ENCODE data around the gene NUTM2D. TPM values are rescaled to one million over a fixed set of nuclear protein-coding genes. Genes with fewer than 3 reads are reported as not detected.
"Not testable (repeated sequence)": the region's sequence is repeated elsewhere in the genome, so short reads cannot be mapped to it uniquely, and the experiment has no call there.

The NUTM2D gene
- polyA plus RNA-seq, 1 donor (not counting 4 experiments of a cell fraction or from before 2014, with no cell fraction given), result 2.5 TPM

DNA sequence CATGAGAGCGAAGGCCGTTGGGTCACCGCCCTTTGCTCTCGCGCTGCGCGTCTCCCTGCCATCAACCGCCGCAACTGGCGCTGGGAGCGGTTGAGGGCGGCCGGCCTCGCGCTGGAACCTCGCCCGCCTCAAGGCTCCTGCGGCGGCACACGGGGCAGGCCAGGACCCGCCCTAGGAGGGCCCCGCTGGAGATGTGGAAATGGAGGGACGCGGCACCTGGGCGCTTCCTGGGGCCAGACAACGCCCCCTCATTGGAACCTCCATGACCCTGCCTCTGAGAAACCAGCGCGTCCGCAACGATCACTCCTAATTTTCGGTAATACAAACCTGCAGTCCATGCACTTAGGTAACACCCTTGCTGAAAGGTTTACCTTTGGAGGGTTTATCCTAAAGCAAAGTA lies 2.4 kb upstream of the NUTM2D start:
- H3K79me2 ChIP-seq (ENCODE audit: control insufficient read depth, insufficient read depth, low read length); DNase-seq (ENCODE audit: low read depth, low spot score); H3K27ac ChIP-seq (ENCODE audit: control insufficient read depth, insufficient read depth, low read length); H3K27me3 ChIP-seq (ENCODE audit: control insufficient read depth, extremely low read depth, insufficient read depth, low read length); H3K4me1 ChIP-seq (ENCODE audit: control insufficient read depth, extremely low read depth, insufficient read depth, low read length); H3K4me3 ChIP-seq (ENCODE audit: control insufficient read depth in 2 of 3, extremely low read depth in 1 of 3, insufficient read depth in 2 of 3, low read depth in 1 of 3, low read length in 3 of 3); dilution Hi-C loops (cut with MboI; ENCODE audit: extremely low pct_ligation_motif_present, low sequenced_read_pairs); H4K20me1 ChIP-seq (ENCODE audit: control insufficient read depth, extremely low read depth, insufficient read depth, low read length); FAIRE-seq; H3K9me1 ChIP-seq (ENCODE audit: control insufficient read depth, extremely low read depth, insufficient read depth, low read length); H3K9ac ChIP-seq (ENCODE audit: control insufficient read depth, extremely low read depth, insufficient read depth, low read length); H3K4me2 ChIP-seq (ENCODE audit: control insufficient read depth, extremely low read depth, insufficient read depth, low read depth, low read length); H3K9me3 ChIP-seq (ENCODE audit: control insufficient read depth, low read depth, low read length); H2AFZ ChIP-seq (ENCODE audit: control insufficient read depth, low read length); H3K36me3 ChIP-seq (ENCODE audit: control insufficient read depth in 2 of 2, extremely low read depth in 1 of 2, insufficient read depth in 2 of 2, low read length in 2 of 2): not testable (repeated sequence)

DNA sequence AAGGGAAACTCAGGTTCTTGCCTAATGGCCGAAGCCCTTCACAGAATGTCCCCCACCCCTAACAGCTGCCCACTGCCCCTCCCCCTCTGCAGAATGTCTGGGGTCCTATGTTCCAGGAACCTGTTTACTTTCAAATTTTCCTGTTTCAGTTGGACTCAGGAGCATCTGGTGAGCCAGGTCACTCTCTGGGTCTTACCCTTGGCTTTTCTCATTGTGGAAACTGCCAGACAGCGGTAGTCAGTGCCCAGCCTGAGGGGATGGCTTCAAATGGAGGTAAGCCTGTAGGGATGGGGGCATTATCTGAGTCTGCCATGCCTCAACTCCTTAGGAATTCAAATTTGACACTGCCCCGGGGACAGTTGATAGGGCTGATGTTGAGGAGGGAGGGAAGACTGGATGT lies 615 bp downstream of the NUTM2D start:
- H3K9me3 ChIP-seq (ENCODE audit: control insufficient read depth, low read depth, low read length); H3K4me2 ChIP-seq (ENCODE audit: control insufficient read depth, extremely low read depth, insufficient read depth, low read depth, low read length); dilution Hi-C loops (cut with MboI; ENCODE audit: extremely low pct_ligation_motif_present, low sequenced_read_pairs); H3K4me3 ChIP-seq (ENCODE audit: control insufficient read depth in 2 of 3, extremely low read depth in 1 of 3, insufficient read depth in 2 of 3, low read depth in 1 of 3, low read length in 3 of 3); H3K9me1 ChIP-seq (ENCODE audit: control insufficient read depth, extremely low read depth, insufficient read depth, low read length); H3K27me3 ChIP-seq (ENCODE audit: control insufficient read depth, extremely low read depth, insufficient read depth, low read length); FAIRE-seq; H2AFZ ChIP-seq (ENCODE audit: control insufficient read depth, low read length); H3K79me2 ChIP-seq (ENCODE audit: control insufficient read depth, insufficient read depth, low read length); DNase-seq (ENCODE audit: low read depth, low spot score); H4K20me1 ChIP-seq (ENCODE audit: control insufficient read depth, extremely low read depth, insufficient read depth, low read length); H3K27ac ChIP-seq (ENCODE audit: control insufficient read depth, insufficient read depth, low read length); H3K36me3 ChIP-seq (ENCODE audit: control insufficient read depth in 2 of 2, extremely low read depth in 1 of 2, insufficient read depth in 2 of 2, low read length in 2 of 2); H3K9ac ChIP-seq (ENCODE audit: control insufficient read depth, extremely low read depth, insufficient read depth, low read length); H3K4me1 ChIP-seq (ENCODE audit: control insufficient read depth, extremely low read depth, insufficient read depth, low read length): not testable (repeated sequence)

- H3K9me3 ChIP-seq (ENCODE audit: control insufficient read depth, low read depth, low read length); dilution Hi-C loops (cut with MboI; ENCODE audit: extremely low pct_ligation_motif_present, low sequenced_read_pairs); H4K20me1 ChIP-seq (ENCODE audit: control insufficient read depth, extremely low read depth, insufficient read depth, low read length): not testable (repeated sequence)
These were observed 12.1 kb downstream of the NUTM2D start for GRCh38 chr10:87369514-87370112.

DNA sequence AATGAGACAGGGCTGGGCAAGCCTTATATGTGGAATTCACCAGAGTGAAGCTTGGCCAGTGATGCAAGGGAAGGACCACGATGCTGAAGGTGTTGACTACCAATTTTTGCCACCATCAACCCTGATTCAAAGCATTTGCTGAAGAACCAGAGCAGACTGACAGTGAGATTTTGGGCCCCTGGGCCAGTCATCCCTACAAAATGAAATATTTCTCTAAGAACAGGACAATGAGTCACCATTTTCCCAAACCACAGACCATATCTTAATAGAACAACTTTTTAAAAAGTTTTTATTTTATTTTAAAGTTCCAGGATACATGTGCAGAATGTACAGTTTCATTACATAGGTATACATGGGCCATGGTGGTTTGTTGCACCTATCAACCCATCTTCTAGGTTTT lies 16.5 kb downstream of the NUTM2D start:
- H3K27ac ChIP-seq (ENCODE audit: control insufficient read depth, insufficient read depth, low read length); H3K4me3 ChIP-seq (ENCODE audit: control insufficient read depth in 2 of 3, extremely low read depth in 1 of 3, insufficient read depth in 2 of 3, low read depth in 1 of 3, low read length in 3 of 3); H3K9me1 ChIP-seq (ENCODE audit: control insufficient read depth, extremely low read depth, insufficient read depth, low read length); H2AFZ ChIP-seq (ENCODE audit: control insufficient read depth, low read length); H3K79me2 ChIP-seq (ENCODE audit: control insufficient read depth, insufficient read depth, low read length); H3K4me2 ChIP-seq (ENCODE audit: control insufficient read depth, extremely low read depth, insufficient read depth, low read depth, low read length); H3K9me3 ChIP-seq (ENCODE audit: control insufficient read depth, low read depth, low read length); H3K4me1 ChIP-seq (ENCODE audit: control insufficient read depth, extremely low read depth, insufficient read depth, low read length); H4K20me1 ChIP-seq (ENCODE audit: control insufficient read depth, extremely low read depth, insufficient read depth, low read length); H3K27me3 ChIP-seq (ENCODE audit: control insufficient read depth, extremely low read depth, insufficient read depth, low read length); dilution Hi-C loops (cut with MboI; ENCODE audit: extremely low pct_ligation_motif_present, low sequenced_read_pairs); H3K9ac ChIP-seq (ENCODE audit: control insufficient read depth, extremely low read depth, insufficient read depth, low read length); H3K36me3 ChIP-seq (ENCODE audit: control insufficient read depth in 2 of 2, extremely low read depth in 1 of 2, insufficient read depth in 2 of 2, low read length in 2 of 2); DNase-seq (ENCODE audit: low read depth, low spot score); FAIRE-seq: not testable (repeated sequence)

More at GRCh38 chr10:87369514-87370112, 12.1 kb downstream of the NUTM2D start:
- FAIRE-seq; H3K4me3 ChIP-seq (ENCODE audit: control insufficient read depth in 2 of 3, extremely low read depth in 1 of 3, insufficient read depth in 2 of 3, low read depth in 1 of 3, low read length in 3 of 3); H3K9ac ChIP-seq (ENCODE audit: control insufficient read depth, extremely low read depth, insufficient read depth, low read length); H3K36me3 ChIP-seq (ENCODE audit: control insufficient read depth in 2 of 2, extremely low read depth in 1 of 2, insufficient read depth in 2 of 2, low read length in 2 of 2); H2AFZ ChIP-seq (ENCODE audit: control insufficient read depth, low read length); H3K4me1 ChIP-seq (ENCODE audit: control insufficient read depth, extremely low read depth, insufficient read depth, low read length); DNase-seq (ENCODE audit: low read depth, low spot score); H3K79me2 ChIP-seq (ENCODE audit: control insufficient read depth, insufficient read depth, low read length); H3K4me2 ChIP-seq (ENCODE audit: control insufficient read depth, extremely low read depth, insufficient read depth, low read depth, low read length); H3K27ac ChIP-seq (ENCODE audit: control insufficient read depth, insufficient read depth, low read length); H3K27me3 ChIP-seq (ENCODE audit: control insufficient read depth, extremely low read depth, insufficient read depth, low read length); H3K9me1 ChIP-seq (ENCODE audit: control insufficient read depth, extremely low read depth, insufficient read depth, low read length): not testable (repeated sequence)

DNA sequence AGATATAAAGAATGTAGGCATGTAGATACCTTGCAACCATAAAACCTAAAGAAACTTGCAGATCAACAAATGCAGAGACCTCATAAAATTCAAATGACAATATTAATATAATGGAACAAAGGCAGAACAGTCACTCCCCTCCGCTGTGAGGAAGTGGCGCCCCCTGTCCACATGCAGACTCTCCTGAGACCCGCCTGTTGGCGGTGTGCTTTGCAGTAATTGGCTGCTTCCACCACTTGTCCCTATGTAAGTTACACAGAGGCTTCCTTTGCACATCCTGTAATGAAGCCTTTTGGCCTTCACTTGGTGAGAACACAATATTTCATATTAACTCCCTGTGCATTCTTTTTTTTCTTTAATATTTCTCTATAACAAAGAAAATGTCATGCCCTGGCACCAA lies 21.6 kb downstream of the NUTM2D start:
- H3K27ac ChIP-seq (ENCODE audit: control insufficient read depth, insufficient read depth, low read length); DNase-seq (ENCODE audit: low read depth, low spot score); H3K36me3 ChIP-seq (ENCODE audit: control insufficient read depth in 2 of 2, extremely low read depth in 1 of 2, insufficient read depth in 2 of 2, low read length in 2 of 2); dilution Hi-C loops (cut with MboI; ENCODE audit: extremely low pct_ligation_motif_present, low sequenced_read_pairs); H3K9ac ChIP-seq (ENCODE audit: control insufficient read depth, extremely low read depth, insufficient read depth, low read length); FAIRE-seq; H3K4me2 ChIP-seq (ENCODE audit: control insufficient read depth, extremely low read depth, insufficient read depth, low read depth, low read length); H3K4me3 ChIP-seq (ENCODE audit: control insufficient read depth in 2 of 3, extremely low read depth in 1 of 3, insufficient read depth in 2 of 3, low read depth in 1 of 3, low read length in 3 of 3); H3K9me3 ChIP-seq (ENCODE audit: control insufficient read depth, low read depth, low read length); H3K79me2 ChIP-seq (ENCODE audit: control insufficient read depth, insufficient read depth, low read length); H2AFZ ChIP-seq (ENCODE audit: control insufficient read depth, low read length); H3K27me3 ChIP-seq (ENCODE audit: control insufficient read depth, extremely low read depth, insufficient read depth, low read length); H3K4me1 ChIP-seq (ENCODE audit: control insufficient read depth, extremely low read depth, insufficient read depth, low read length); H3K9me1 ChIP-seq (ENCODE audit: control insufficient read depth, extremely low read depth, insufficient read depth, low read length); H4K20me1 ChIP-seq (ENCODE audit: control insufficient read depth, extremely low read depth, insufficient read depth, low read length): not testable (repeated sequence)

Measured in keratinocyte (primary cell).